Activated T-cell treated with anti-CD3 and anti-CD28 coated beads for 4 hours (primary cell): ENCODE data around the gene ANTXR2.

ENCODE experiments used
- DNase-seq: peaks from one replicate; pipeline ENCODE4 v3.0.0-alpha.2; 2020

The ANTXR2 gene

GRCh38 chr4:80069108-80069836, 3.8 kb downstream of the ANTXR2 start:
- DNase-seq = no peak

GRCh38 chr4:80065601-80066000, 7.4 kb downstream of the ANTXR2 start:
- DNase-seq = no peak

GRCh38 chr4:80062527-80062926, 10.5 kb downstream of the ANTXR2 start:
- DNase-seq = no peak

- DNase-seq = no peak
These were observed 12.2 kb downstream of the ANTXR2 start for GRCh38 chr4:80060804-80061203.

DNA sequence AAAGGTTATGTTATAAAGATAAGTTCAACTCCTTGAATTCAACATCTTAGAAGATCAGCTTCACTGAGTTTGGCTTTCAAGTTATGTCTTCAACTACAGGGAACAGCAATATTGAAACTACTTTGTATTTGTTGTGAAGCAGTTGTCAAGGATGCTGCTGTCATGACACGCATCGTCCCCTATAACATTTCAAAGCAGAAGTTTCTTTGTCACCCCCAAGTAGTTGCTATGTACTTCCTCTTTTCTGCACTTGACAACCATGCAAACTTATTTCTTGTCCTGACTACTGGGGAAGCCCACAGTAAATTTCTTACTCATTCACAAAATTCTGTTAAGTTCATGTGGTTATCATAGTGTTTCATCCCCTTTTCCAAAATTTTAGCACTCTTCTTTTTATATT, 14.3 kb downstream of the ANTXR2 start:
- DNase-seq = no peak

DNA sequence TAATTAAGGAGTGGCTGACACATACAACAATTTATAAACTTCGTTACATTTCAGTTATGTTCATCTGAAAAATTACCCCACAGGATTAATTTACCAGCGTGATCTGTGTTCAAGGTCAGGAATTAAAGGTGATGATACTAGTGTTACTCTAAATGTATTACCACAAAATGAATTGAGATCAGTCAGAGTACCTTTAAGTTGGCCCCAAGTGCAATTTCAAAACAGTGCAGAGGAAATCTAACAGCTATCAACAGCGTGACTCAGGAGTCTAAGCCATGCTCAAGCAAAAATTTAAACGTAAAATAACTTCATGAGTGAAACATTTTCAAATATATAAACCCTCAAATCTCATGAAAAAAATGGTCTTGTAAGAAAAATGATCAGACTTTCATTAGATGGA, 18.7 kb downstream of the ANTXR2 start:
- no peak for DNase-seq

DNA sequence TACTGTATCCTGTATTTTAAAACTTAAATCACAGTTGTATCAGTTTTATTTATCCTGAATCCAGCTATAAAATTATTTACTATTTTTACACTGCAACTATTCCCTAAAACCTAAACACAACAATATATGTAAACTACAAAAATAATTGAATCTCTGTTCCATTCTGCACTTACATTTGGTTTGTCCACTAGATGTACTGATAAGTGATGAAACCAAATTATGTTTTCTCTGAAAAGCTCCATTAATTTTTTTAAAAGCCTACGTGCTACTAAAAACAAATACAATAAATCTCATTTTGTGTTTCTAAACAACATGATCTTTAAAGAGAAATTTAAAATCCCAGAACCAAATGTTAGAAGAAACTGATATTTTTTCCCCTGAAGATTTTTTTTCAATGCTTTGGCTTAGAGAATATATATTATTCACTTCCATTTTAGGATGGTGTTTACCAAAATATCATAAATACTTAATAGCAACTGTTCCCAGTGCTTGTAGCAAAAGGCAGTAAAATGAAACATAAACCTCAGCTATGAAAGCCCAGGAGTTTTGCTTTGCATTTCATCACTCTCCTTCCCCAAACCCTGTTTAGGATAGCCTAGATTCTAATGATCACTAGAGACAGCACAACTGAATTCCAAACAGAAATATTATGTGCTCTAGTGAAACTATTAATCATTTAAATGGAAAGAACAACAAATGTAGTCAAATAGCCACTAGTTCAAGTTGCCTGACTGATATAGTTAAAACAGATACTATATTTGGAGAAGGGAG, 19.7 kb downstream of the ANTXR2 start:
- DNase-seq = no peak

DNA sequence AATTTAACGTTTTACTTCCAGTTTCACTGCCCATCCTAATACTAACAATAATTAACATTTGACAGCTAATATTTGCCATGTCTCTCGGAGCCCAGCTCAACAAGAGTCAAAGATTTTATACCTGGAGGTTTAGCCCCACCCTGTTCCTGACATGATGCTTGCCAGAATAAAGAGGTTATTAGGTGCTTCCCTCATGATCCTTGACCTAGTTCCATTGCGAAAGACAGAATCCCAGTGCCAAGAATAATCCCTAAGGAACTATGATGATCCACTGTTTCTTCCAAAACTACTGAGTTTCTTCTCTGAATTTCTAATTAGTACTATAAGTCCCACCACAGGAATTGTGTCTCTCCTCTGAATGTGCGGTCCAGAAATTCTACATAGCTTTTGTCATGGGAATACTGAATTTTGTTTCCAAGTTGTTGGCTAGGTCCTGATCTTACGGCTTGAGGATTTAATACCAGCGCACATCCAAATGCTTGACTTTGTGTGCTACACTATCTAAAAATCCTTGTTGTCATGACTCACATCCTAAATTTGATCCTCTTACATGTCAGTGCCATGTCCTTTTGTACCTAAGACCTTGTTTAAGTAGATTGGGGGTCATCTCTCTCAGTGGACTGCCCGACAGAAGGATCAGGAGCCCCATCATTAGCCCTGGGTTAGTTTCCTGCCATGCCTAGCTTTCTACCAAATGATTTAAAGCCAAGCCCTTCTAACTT, 23.1 kb downstream of the ANTXR2 start:
- no peak for DNase-seq

- DNase-seq = no peak
These were observed 23.6 kb downstream of the ANTXR2 start for GRCh38 chr4:80049402-80049801.

GRCh38 chr4:80045786-80046185, 27.2 kb downstream of the ANTXR2 start:
- no peak for DNase-seq

DNA sequence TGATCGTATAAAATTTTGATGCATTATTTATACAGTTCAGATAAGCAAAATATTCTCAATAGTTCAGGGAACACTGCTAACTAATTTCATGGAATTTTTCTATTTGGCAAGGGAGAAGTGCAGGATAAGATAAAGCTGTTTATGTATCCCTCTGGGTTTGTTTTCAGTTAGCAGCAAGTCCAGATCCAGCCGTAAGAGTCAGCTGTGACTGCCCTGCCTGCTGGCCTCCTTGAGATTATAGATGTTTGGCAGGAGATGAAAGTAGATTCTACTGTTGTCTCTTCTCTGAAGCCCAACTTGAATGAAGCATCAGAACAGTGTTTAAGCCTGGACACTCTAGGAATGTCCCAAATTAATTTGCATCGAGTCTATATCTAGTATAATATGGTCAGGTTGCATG, 29.5 kb downstream of the ANTXR2 start:
- no peak for DNase-seq

DNA sequence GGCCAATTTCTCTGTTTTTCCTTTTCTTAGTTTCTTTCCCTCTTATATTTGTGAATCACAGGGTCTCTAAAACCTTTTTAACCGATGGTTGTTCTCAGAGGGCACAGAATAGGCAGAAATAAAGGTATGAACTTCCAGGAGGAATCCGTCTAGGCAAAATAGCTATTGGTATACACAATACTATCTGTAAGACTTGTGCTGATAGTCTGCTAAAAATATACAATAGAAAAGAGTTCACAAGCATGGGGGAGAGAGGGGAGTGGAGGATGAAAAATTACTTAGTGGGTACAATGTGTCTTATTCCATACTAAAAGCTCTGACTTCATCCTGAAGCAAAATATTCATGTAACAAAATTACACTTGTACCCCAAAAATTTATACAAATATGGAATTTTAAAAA, 30.2 kb downstream of the ANTXR2 start:
- DNase-seq = no peak

DNA sequence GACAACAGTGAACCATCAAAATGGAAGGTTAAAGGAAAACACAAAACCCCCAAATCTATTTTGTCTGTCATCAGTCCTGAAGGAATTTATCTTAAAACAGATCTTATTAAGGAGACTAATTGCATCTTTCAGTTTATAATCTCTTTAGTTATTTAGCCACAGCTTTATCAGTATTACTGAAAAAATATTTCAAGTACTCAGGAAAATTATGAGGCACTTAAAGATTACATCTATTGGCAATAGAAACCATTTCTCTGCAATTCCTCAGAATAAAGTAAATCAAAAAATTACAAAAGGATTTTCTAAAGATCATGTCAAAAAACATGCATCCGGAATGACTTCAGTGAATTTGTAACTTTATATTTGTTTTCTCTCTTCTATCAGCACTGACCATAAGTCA, 35.2 kb downstream of the ANTXR2 start:
- no peak for DNase-seq

DNA sequence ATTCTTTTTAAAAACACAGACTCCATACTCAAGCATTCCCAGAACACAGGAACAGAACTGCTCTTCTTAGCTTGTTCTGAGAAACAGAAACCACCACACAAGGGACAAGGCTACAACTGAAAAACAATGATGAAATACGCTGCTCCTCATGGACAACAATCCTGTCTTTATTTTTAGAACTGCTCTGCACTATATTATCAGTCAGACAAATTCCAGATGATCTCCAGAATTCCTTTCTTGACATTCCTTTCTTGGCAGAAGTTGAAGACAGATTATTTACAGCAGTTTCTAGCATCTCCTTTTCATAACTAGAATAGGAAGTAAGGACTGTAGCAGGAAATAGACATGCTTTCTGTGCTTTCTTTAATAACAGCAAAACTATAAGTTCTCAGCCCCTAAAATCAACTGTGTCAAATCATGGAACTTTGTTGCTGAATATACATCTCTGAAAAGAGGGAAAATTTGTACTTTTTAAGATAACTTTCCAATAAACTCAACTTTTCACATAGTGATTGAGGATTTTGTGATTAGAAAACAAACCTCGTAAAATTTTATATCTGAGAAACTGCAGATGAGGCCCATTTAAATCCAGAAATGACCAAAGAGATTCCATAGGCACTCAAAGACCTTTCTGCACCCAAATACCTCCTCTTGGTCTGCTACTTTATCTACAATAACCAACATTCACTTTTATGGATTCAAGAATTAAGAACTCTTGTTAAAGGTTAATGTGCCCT, 35.9 kb downstream of the ANTXR2 start:
- no peak for DNase-seq

DNA sequence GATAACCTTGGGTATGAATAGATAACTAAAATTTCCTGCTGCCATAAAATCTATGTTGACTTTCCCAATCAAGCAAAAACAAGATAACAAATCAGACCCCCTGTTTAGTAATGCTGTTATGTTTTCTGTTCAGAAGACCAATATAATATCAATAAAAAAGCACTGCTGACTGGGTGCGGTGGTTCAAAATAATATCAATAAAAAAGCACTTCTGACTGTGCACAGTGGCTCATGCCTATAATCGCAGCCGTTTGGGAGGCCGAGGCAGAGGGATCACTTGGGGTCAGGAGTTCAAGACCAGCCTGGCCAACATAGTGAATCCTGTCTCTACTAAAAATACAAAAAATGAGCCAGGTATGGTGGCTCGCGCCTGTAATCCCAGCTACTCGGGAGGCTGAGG, 36.7 kb downstream of the ANTXR2 start:
- no peak for DNase-seq

DNA sequence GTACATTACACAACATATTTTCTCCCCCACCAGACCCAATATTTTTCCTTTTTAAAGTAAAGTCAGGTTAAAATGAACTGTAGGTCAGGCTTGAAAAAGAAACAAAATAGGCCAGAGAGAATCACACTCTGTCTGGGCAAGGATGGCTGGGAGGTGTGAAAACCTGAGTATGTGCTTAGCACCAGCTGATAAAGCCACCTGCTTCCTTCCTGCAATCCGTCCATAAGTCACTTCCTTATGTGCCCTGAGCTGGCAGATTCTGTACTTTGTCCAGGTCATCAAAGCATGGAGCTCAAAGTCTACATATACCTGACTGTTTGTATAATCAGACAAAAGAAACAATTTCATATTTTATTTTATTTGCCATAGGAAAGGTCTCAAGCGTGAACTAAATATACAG, 37.7 kb downstream of the ANTXR2 start:
- no peak for DNase-seq

GRCh38 chr4:80033581-80033980, 39.4 kb downstream of the ANTXR2 start:
- DNase-seq = no peak

DNA sequence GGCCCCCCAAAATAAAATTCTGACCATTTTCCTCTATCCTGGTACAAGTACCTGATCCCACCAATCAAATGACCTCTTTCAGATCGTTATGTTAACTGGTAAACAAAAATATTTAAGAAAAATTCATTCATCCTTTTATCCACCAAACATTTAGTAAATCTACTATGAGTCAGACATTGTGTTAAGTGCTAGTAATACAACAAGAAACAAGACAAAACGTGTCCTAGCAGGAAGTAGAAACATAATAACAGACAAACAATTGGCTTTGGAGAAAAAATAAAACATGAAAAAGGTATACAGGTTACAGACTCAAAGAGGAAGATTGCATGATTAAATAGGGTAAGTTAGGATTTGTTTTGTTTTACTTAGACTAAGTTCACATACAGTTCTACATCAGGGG, 43.7 kb downstream of the ANTXR2 start:
- DNase-seq = no peak

- DNase-seq = no peak
These were observed 45.4 kb downstream of the ANTXR2 start for GRCh38 chr4:80027611-80028010.

DNA sequence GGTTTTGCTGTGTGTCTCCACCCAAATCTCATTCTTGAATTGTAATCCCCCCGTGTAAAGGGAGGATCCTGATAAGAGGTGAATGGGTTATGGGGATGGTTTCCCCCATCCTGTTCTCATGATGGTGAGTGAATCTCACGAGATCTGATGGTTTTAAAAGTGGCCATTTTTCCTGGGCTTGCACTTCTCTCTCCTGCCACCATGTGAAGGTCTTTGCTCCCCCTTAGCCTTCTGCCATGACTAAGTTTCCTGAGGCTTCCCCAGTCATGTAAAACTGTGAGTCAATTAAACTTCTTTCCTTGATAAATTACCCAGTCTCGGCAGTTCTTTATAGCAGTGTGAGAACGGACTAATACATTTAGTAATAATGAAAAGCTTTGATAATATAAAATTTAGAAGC, 46.9 kb downstream of the ANTXR2 start:
- DNase-seq = no peak

- DNase-seq = no peak
These were observed 48.7 kb downstream of the ANTXR2 start for GRCh38 chr4:80024335-80024734.

GRCh38 chr4:80022282-80022681, 50.7 kb downstream of the ANTXR2 start:
- no peak for DNase-seq

- DNase-seq = no peak
These were observed 55.7 kb downstream of the ANTXR2 start for GRCh38 chr4:80017125-80017854.
